GM19372 (cell line): Measurements from ENCODE around the gene TBL3.

Experiments
- ATAC-seq: cut with Tn5 transposase; IDR thresholded peaks from one replicate; pipeline ENCODE4 v1.9.1; 2021; ENCODE audit warnings: mild to moderate bottlenecking, low read depth, moderate library complexity; ENCODE audit not compliant: unreplicated experiment

TBL3 gene

DNA sequence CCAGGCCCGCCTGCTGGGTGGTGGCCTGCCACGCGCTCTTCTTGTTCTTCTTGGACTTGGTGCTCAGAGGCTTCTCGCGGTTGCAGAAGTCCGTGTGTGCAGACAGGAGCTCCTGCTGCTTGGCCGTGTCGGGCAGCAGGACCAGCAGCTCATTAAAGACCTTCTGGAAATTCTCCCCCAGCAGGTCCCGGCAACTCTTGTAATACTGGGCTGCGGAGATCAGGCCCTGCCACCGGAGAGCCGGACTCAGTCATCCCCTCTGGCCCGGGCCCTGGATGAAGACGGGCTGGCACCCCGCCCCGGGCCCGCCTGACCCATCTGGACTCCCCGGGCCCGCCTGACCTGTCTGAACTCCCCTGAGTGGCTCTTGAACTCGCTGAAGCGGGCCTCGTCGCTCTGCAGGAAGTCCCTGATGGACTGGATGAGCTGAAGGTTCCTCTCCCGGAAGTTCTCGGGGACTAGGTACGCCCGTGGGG lies 26.5 kb downstream of the TBL3 start:
- no peak for ATAC-seq

DNA sequence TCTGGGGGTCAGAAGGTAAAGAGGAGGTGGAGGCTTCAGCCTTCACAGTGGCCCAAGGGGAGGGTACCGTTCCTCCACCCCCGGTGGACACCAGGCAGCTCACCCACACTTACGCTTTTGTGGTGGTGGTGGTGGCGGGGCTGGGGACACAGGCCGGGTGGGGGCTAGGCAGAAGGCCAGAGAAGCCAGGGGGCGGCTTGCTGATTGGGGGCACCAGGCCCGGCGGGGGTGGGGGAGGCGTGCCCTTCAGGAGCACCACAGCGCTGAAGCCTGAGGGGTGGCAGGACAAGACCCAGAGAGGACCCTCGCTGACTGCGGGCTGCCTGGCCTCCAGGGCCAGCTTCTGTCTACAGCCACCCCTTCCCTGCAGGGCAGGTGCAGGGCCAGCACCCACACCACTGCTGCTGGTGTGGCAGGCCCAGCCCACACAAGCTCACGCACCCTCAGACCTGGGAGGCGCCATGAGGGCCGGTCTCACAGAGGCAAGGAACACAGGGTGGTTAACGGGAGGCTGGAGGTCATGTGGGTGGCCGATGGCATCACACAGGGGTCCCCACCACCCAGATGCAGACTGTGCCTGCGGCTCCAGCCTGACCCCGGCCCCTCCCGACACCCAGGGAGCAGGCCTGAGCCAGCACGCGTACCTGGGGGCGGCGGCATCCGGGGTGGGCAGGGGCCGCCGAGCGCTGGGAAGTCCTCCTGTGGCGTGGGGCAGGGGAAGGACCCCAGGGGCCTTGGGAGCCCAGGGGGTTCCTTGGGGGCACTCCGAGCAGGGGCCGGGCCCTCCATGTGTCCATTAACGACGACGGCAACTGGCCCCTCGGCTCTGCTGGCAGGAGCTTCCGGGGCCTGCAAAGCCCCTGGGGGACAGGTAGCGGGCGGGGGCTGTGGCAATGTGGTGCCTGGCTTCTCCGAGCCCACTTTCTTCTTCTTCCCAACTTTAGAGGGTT lies 27.3 kb downstream of the TBL3 start:
- no peak for ATAC-seq

GRCh38 chr16:1999866-2000514 lies 28.1 kb downstream of the TBL3 start:
- no peak for ATAC-seq

GRCh38 chr16:2001035-2001434 lies 29.2 kb downstream of the TBL3 start:
- ATAC-seq: no peak

DNA sequence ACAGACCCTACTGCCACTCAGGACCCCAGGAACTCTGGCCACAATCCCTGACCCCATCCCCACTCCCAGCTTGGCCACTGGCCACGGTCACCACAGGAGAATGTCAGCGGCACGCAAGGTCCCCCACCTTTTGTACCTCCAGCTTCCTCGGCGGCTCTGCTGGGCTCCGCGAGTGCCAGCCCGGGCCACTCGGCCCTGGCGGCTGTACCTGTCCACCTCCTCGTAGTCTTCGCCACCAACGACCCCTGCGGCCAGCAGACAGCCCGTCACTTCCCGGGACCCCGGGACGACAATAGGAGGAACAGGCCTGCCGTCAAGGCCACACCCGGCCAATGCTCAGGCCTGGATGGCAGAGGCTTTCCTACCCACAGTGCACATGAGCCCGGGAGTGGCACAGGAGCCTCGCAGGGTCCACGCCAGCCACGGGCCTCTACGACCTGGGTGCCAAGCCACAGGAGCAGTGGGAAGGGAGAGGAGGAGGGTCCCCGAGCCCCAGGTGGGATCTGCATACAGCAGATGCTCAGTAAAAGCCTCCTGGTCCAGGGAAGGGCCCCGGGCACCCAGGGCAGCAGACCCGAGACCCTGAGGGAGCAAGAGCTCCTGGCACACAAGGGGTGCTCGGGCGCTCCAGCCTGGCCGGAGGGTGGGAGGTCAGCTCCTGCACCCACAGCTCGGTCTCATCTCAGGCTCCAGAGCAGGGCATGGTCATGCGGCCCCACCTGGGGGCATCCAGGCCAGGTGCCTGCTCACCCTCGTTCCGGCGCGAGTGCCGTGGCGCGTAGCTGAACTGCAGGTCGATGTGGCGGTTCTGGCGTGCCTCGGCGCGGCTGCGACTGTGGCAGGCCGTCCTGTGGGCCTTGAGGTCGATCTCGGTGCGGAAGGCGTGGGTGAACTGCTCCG lies 29.9 kb downstream of the TBL3 start:
- ATAC-seq: no peak

DNA sequence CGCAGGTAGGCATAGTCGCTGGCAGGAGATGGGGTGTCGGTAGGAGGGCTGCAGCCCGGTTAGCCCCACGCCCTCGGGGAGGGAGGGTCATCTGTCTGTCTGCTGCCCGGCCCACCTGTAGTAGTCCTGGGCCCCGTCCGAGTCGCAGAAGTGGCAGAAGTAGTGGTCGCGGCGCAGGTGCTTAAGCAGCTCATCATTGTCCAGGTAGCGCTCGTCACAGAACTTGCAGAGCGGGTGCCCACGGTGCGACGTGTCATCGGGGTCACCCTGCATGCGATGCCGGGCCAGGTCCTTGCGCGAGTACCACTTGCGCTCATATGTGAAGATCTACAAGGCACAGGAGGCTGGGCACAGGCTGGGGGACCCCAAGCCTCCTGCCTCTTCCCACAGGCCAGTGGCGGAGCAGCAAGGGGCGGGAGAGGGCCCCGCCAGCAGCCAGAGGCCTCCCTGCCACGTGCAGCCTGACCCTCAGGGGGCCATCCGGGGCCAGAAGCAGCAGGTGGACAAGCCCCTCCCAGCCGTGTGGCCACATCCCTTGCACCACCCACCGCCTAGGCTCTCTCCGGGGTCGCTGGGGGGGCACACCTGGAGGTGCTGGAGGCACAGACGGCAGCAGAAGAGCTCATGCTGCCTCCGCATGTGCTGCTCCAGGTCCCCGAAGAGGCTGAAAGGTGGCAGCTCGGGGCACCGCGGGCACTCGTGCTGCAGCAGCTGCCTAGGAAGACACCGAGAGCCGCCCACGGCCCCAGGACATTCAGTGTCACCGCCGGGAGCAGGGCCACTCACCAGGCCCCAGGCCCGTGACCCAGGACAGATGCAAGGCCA lies 30.8 kb downstream of the TBL3 start:
- ATAC-seq: no peak

- ATAC-seq: no peak
Measured at GRCh38 chr16:2003231-2003826, 31.5 kb downstream of the TBL3 start.

GRCh38 chr16:2003827-2004641 lies 32.2 kb downstream of the TBL3 start:
- peak; percentile 59 for ATAC-seq

GRCh38 chr16:2004795-2005517 lies 33.1 kb downstream of the TBL3 start:
- ATAC-seq: no peak

DNA sequence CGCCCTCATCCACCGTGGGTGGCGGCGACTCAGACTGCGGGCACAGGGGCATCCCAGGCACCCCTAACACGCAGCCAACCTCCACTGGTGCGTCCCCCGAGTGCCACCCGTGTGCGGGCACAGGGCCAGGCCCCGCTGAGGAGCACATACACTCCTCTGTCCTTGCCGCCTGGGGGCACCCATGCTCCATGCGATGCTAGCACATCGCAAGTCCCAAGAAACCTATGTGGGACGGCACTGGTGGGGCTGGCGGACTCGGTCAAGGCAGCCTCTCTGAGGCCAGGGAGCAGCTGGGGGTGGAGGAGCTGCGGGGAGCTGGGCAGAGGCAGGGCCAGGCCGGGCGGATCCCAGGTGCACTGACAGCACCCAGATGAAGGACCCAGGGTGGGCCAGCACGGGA lies 33.8 kb downstream of the TBL3 start:
- ATAC-seq: no peak

DNA sequence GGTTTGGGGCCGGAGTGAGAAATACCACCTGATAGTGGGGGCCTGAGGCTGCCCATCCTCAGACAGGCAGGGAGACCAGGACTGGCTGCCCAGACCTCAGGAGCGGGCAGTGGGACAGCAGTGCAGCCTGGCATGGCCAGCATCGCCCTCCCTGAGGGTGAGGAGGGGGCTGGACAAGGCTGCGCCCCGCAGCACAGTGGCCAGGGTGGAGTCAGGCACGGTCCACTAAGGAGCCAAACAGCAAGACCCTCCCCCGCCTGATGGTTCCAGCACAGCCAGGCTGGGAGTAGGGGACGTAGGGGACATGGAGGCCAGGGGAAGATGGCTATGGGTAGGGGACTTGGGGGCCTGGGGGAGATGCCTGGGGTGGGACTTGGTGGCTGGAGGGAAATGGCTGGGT lies 34.5 kb downstream of the TBL3 start:
- ATAC-seq: no peak

DNA sequence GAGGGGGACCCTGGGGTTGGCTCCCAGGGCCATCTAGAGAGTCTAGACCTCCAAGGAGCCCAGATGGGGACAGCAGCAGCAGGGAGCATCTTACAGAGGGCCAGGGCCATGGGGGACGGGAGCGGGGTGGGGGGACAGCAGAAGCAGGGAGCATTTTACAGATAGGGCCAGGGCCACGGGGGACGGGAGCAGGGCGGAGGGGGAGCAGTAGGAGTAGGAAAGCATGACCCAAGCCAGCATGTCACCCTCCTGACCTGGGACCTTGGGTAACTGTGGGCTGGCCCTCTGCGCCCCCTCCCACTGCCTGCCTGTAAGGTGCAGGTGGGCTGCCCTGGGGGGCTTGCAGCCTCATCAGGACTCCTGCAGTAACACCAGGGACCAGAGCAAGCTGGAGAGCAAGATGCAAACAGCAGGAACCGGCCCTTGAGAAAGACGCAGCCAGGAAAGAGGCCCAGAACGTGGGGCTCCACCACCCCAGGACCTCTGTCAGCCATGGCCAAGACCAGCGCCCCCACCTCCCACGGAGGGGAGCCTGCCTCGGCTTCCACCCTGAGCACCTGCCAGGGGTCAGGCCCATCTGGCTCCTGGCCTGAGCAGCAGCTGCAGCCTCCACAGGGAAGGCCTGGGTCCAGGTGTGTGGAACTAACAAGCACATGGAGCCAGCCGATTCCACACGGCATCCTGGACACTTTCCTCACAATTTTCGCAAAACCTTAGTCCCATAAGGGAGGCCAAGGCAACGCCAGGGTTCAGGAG lies 35.4 kb downstream of the TBL3 start:
- no peak for ATAC-seq

GRCh38 chr16:2008009-2008526 lies 36.2 kb downstream of the TBL3 start:
- ATAC-seq: no peak

- ATAC-seq: no peak
Measured at GRCh38 chr16:2008631-2009163, 36.8 kb downstream of the TBL3 start.

GRCh38 chr16:2009164-2009711 lies 37.4 kb downstream of the TBL3 start:
- peak; percentile 30 for ATAC-seq

DNA sequence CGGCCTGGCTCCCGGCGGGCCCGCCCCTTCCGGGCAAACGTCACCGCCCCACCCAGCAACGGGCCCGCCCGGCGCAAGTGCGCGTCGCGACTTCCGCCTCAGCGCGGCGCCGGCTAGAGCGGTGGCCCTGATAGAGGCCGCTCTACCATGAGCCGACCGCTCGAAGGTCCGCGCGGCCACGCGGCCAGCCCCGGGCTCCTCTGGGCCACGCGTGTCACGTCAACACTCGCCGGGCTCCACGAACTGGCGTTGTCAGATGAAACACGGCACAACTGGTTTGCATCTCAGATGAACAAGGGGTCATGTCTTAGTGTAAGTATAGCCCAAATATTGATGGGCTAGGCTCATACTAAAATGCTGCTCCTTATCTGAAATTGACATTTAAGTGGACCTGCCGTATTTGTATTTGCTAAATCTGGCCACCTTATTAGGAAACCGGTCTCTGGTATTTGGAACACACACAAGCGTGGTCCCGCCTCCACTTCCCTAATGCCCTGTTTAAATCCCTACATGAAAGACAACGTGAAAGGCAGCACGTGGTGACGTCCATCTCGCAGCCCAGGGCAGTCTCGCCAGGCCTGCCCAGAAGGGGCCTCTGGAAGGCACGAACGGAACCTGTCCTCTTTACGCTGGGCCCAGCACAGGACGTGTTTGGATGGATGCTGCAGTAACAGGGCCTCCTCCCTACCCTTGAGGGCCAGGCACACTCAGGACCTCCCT lies 38.1 kb downstream of the TBL3 start, which contains the start of gene ZNF598:
Gene ZNF598 (minus strand): TSS at position 31 of the 720 bp plus-strand sequence.
- ATAC-seq: peak; percentile 89
